ENCODE data around the gene BTD. TPM values are rescaled to one million over a fixed set of nuclear protein-coding genes. Genes with fewer than 3 reads are reported as not detected.

BTD gene
- total RNA-seq, 1 donor from 2014 or later, result 13.1 TPM

GRCh38 chr3:15585111-15585845 is 16.3 kb upstream of the BTD start:
- H3K27ac Mint-ChIP-seq (ENCODE audit: unreplicated experiment), result no peak overlapping the region
- H3K9me3 Mint-ChIP-seq (ENCODE audit: unreplicated experiment), result no peaks in the 10 kb centered on the region
- peaks cover 15% of the 10 kb centered on the region for H3K36me3 Mint-ChIP-seq (ENCODE audit: low read depth, unreplicated experiment)
- peaks cover under 1% of the 10 kb centered on the region for H3K27me3 Mint-ChIP-seq (ENCODE audit: unreplicated experiment)
- TF ChIP-seq, protein P1, sequence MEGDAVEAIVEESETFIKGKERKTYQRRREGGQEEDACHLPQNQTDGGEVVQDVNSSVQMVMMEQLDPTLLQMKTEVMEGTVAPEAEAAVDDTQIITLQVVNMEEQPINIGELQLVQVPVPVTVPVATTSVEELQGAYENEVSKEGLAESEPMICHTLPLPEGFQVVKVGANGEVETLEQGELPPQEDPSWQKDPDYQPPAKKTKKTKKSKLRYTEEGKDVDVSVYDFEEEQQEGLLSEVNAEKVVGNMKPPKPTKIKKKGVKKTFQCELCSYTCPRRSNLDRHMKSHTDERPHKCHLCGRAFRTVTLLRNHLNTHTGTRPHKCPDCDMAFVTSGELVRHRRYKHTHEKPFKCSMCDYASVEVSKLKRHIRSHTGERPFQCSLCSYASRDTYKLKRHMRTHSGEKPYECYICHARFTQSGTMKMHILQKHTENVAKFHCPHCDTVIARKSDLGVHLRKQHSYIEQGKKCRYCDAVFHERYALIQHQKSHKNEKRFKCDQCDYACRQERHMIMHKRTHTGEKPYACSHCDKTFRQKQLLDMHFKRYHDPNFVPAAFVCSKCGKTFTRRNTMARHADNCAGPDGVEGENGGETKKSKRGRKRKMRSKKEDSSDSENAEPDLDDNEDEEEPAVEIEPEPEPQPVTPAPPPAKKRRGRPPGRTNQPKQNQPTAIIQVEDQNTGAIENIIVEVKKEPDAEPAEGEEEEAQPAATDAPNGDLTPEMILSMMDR (IDR thresholded peaks at IDR 0.05; ENCODE audit: unreplicated experiment), result no peak
- DNase-seq (ENCODE audit: low spot score), result no peak
- H3K4me3 Mint-ChIP-seq (ENCODE audit: unreplicated experiment), result no peak overlapping the region
- H3K4me1 Mint-ChIP-seq (ENCODE audit: unreplicated experiment), result no peaks in the 10 kb centered on the region

GRCh38 chr3:15591242-15591641 is 10.3 kb upstream of the BTD start:
- Mint-ChIP-seq H3K4me1 (ENCODE audit: unreplicated experiment) (no peaks in the 10 kb centered on the region), H3K36me3 (ENCODE audit: low read depth, unreplicated experiment) (no peaks in the 10 kb centered on the region), H3K9me3 (ENCODE audit: unreplicated experiment) (no peaks in the 10 kb centered on the region), H3K4me3 (ENCODE audit: unreplicated experiment) (no peak overlapping the region), H3K27me3 (ENCODE audit: unreplicated experiment) (no peaks in the 10 kb centered on the region), H3K27ac (ENCODE audit: unreplicated experiment) (no peak overlapping the region)
- DNase-seq (ENCODE audit: low spot score), result no peak
- TF ChIP-seq, protein P1 (IDR thresholded peaks at IDR 0.05; ENCODE audit: unreplicated experiment), result no peak

DNA sequence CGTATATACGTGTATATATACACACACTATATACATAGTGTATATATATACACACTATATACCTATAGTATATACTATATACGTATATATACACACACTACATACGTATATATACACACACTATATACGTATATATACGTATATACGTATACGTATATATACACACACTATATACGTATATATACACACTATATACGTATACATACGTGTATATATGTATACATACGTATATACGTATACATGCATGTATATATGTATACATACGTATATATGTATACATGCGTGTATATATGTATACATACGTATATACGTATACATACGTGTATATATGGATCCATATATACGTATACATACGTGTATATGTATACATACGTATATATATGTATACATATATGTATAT is 9.6 kb upstream of the BTD start:
- H3K9me3 Mint-ChIP-seq (ENCODE audit: unreplicated experiment), result no peaks in the 10 kb centered on the region
- no peaks in the 10 kb centered on the region for H3K36me3 Mint-ChIP-seq (ENCODE audit: low read depth, unreplicated experiment)
- TF ChIP-seq, protein P1 (IDR thresholded peaks at IDR 0.05; ENCODE audit: unreplicated experiment), result no peak

GRCh38 chr3:15592968-15593367 is 8.6 kb upstream of the BTD start:
- Mint-ChIP-seq H3K9me3 (ENCODE audit: unreplicated experiment) (no peaks in the 10 kb centered on the region), H3K4me3 (ENCODE audit: unreplicated experiment) (no peak overlapping the region), H3K4me1 (ENCODE audit: unreplicated experiment) (no peaks in the 10 kb centered on the region), H3K27ac (ENCODE audit: unreplicated experiment) (no peak overlapping the region), H3K36me3 (ENCODE audit: low read depth, unreplicated experiment) (no peaks in the 10 kb centered on the region), H3K27me3 (ENCODE audit: unreplicated experiment) (no peaks in the 10 kb centered on the region)
- TF ChIP-seq, protein P1 (IDR thresholded peaks at IDR 0.05; ENCODE audit: unreplicated experiment), result no peak
- no peak for DNase-seq (ENCODE audit: low spot score)

More for the DNA sequence above, 9.6 kb upstream of the BTD start:
- Mint-ChIP-seq H3K27ac (ENCODE audit: unreplicated experiment) (no peak overlapping the region), H3K27me3 (ENCODE audit: unreplicated experiment) (no peaks in the 10 kb centered on the region), H3K4me1 (ENCODE audit: unreplicated experiment) (no peaks in the 10 kb centered on the region), H3K4me3 (ENCODE audit: unreplicated experiment) (no peak overlapping the region)
- no peak for DNase-seq (ENCODE audit: low spot score)

GRCh38 chr3:15595955-15596354 is 5.6 kb upstream of the BTD start:
- Mint-ChIP-seq H3K9me3 (ENCODE audit: unreplicated experiment) (no peaks in the 10 kb centered on the region), H3K36me3 (ENCODE audit: low read depth, unreplicated experiment) (peaks cover 12% of the 10 kb centered on the region), H3K4me1 (ENCODE audit: unreplicated experiment) (peaks cover 8% of the 10 kb centered on the region), H3K4me3 (ENCODE audit: unreplicated experiment) (no peak overlapping the region), H3K27ac (ENCODE audit: unreplicated experiment) (no peak overlapping the region), H3K27me3 (ENCODE audit: unreplicated experiment) (peaks cover 3% of the 10 kb centered on the region)
- no peak for DNase-seq (ENCODE audit: low spot score)
- TF ChIP-seq, protein P1 (IDR thresholded peaks at IDR 0.05; ENCODE audit: unreplicated experiment), result no peak

Measured in endothelial cell (in vitro differentiated cells).